ENCODE data around the gene NSUN3. TPM values are rescaled to one million over a fixed set of nuclear protein-coding genes. Genes with fewer than 3 reads are reported as not detected.

NSUN3 gene
- total RNA-seq, 1 donor from 2014 or later, result 14.6 TPM

DNA sequence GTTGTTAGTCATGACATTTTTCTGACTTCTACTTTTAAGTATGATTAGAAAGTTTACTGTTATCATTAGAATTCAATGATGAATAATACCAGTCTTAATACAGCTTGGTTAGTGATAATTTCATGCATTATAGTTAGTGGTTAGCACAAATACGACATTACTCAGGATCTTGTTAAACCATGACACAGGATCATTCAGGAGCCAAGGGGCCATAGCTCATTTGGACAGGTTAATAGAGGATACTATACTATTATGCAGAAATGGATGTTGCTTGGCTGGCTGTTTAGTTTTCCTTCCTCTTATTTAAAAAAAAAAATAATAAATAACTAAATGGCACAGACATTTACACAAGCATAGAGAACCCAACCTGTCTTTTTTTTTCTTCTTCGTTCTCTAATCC is 55.5 kb downstream of the NSUN3 start:
- DNase-seq (ENCODE audit: low read depth), result no peak

DNA sequence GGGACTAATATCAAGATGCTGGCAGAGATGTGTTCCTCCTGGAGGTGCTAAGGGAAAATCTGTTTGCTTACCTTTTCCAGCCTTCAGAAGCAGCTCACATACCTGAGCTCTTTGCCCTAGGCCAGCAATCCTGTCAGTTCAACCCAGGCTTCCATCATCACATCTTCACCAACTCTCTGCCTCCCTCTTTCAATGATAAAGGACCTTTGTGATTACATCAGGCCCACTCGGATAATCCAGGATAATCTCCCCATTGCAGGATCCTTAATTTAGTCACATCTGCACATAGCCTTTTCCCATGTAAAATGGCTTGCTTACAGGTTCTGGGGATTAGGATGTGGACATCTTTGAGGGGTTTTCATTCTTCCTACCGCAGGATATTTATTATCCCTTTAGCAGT is 58.3 kb downstream of the NSUN3 start:
- DNase-seq (ENCODE audit: low read depth), result no peak

DNA sequence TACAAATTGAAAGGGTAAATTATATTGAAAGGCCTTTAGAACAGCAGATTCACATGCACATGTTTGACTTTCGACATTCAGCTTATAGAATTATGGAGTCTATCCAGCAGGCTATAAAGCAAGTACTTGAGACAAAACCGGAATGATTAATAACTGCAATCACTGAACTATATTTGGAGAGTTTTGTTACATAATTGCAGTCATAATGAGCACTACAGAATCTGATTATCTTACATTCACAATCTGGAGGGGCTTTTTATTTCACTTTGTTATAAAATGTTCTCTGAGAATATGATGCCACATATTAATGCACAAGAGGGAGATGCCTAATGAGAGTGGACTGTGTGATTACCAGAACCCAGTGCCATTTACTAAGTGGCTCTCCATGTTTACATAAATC is 64.3 kb downstream of the NSUN3 start:
- no peak for DNase-seq (ENCODE audit: low read depth)

DNA sequence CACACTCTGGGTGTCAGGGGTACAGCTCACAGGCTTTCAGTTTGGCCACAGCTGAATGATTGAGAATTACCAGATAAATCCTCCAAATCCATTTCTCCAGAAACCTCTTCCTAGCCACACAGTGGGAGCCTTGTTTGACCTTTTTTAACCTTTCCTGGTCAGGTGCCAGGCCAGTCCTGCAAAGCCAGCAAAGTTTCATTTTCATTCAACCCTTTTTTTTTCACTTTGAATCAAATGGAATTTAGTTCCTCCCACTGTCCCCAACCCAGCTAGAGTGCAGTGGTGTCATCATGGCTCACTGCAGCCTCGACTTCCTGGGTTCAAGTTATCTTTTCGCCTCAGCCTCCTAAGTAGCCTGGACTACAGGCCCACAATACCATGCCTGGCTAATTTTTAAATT is 67.8 kb downstream of the NSUN3 start:
- DNase-seq (ENCODE audit: low read depth), result no peak

DNA sequence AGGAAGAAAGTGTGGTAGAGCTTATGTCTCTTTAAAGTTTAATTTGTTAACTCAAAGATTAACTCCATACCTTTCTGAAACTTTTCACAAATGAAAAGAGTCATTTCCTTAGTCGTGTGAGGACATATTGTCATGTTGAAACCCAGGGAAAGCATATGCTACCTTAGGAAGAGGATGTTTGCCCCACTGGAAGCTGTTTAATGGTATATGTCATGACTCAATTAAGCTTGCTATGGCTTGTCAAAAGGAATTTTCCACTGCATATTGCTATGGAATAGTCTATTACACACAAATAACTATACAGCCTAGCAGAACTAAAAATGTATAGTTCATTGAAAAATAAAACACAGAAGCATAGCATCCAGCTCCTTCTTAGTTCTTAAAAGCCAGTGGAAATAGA is 69.9 kb downstream of the NSUN3 start:
- no peak for DNase-seq (ENCODE audit: low read depth)

DNA sequence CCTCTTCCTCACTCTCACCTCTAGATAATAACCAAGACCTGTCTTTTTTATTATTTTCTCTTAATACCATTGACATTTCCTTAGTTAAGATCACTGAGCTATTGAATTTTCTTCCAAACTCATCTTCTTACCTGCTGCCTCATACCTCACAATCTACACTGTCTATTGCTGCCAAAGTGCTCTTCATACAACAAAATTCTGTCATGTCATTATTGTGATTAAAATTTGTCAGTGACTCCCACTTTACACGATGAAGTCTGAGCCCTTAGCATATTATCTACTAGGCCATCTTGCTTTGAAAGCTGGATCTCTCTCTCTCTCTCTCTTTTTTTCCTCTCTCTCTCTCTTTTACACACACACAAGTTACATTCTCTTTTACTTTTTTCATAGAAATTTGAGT is 73.3 kb downstream of the NSUN3 start:
- no peak for DNase-seq (ENCODE audit: low read depth)

DNA sequence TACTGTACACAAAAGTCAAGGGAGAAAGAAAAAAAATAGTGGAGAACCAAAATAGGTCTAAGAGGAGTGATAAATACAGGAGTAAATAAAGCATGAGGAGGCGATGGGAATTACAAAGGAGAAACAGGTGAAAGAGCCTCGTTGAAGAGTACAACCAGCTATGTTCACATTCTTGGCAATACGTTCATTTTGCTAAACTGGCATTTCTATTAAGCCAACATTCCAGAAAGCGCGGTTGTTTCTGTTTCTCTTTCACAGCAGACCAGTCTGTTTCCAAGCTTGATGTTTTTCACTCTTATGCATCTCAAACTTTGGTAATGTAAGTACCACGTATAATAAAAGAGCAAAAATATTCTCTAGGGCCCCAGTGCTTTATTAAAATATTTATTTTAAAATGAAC is 74.5 kb downstream of the NSUN3 start:
- peak; percentile 40 for DNase-seq (ENCODE audit: low read depth)

DNA sequence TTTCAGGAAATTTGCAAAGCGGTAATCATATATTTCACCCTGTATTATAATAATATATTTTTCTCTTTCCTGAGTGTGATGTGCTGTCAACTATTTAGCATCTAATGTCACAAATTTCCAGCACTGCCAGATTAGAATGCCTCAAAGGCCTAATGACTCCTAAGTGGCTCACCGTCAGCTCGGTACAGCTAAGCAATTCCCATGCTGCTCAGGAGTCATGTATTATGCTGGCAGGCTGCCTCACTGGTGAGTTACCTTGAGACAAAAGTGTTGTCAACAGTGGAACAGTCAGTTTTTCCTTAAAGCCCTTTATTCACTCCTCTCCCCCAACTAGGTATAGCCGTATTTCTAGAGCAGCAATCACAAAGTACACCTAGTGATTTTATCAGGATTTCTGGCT is 83.6 kb downstream of the NSUN3 start:
- peak; percentile 27 for DNase-seq (ENCODE audit: low read depth)

DNA sequence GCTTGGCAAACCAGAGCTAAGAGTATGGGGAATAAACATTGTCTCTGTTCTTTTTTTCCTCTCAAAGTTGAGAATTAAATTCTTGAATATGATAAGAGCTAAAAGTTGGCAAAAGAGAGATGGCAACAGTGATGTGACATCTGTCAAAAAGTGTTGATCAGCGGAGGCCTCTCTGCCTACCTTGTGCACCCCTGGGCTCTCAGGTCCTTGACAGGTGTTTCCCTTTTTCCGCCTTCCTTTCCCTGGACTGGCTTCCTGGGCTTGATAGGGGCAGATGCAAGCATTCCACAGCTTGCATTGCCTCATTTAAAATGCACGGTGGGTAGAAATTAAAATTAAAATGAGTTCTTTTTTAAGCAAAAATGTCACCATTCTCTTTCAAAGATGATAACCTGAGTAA is 84.2 kb downstream of the NSUN3 start:
- DNase-seq (ENCODE audit: low read depth), result no peak

DNA sequence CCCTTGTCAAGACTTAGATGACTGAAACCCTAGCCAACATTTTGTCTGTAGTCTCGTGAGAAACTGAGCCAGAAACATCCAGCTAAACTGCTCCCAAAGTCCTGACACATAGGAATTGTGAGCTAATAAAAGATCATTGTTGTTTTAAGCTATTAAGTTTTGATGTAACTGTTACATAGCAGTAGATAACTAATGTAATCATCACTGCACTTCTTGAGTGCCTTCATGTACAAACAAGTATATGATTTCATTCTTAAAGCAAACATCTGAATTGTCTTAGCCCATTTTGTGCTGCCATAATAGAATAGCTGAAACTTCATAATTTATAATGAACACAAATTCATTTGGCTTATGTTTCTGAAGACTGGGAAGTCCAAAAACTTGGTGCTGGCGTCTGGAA is 87.3 kb downstream of the NSUN3 start:
- no peak for DNase-seq (ENCODE audit: low read depth)

DNA sequence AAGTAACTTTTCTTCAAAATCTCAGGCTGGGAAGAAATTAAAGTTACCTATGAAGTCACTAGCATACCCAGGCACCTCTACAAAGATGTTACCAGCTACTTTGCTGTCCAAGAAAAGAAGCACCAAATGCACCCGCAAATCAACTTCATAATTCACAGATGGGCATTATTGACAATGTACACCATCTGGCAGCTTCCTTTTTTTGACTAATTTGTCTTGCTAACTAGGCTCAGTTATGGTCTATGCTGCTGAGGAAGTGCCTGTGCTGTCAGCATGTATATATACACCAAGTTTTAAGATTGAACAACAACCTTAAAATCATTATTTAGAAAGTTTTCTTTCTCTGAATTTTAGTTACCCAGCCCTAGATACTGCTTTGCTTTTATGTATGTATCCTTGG is 93.8 kb downstream of the NSUN3 start:
- DNase-seq (ENCODE audit: low read depth), result no peak

DNA sequence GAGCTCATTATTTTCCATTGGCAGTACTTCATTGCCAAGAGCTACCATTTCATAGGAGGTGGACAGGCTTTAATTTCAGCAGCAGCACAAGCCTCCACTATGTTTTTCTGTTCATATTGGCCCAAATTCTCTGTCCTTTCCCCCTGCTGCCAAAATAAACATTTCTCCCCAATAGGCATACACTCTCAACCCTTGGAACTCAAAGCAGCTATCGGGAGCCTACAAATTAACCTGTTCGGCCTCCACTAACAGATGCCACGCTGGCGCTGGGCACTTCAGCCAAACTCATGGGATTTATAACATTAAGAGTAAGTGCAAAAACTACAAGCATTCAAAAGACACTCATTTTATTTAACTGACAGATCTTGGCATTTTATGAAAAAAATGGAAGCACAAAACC is 95.7 kb downstream of the NSUN3 start:
- DNase-seq (ENCODE audit: low read depth), result no peak

DNA sequence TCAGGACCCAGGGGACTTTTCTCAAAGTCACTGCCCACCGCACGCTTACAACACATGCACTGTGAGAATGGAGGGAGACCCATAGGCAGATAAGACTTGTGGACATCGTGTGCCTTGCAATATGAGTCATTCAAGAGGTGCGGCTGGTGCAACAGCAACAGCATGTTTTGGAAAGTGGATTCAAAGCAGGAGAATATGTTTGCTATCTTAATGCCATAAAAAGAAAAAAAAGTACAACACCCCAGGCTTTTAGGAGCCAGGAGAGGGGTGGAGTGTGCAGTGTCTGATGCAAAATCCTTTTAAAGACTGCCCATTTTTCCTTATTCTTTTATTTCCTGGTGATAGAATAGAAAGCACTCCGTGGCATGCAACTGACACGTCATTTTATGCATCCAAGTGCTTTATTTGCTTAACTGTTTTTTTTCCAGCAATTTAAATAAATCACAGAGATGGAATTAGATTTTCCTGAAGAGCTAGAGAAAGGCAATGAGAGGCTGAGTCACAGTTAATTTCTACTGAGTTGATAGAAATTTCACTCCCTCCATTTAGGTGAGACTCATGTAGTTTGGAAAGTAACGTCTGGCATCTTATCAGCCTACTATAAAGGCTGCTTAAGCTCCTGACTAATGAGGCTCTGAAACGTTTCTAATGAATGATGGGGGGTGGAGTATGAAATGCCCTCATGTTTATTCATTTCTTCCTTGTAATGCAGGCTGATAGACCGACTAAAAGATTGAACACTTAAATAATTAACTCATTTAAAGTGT is 96.4 kb downstream of the NSUN3 start:
- peak; percentile 71 for DNase-seq (ENCODE audit: low read depth)

DNA sequence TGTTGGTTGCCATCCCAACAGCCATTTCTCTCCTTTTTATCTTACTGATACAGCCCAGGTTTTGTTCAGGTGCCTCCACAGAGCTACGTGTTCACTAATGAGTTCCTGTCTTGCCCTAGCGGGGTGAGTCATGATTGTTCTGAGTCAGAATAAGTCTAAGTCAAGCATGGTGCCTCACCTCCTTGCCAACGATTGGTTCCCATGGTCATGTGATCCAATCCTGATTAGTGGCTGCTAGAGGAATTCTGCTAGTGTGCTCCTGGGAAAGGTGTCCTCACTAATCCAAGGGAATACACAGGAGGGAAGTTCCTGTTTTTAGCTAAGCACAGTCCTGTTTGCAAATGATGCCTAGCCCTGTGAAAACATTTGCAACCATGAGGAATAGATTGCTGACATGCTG is 99.8 kb downstream of the NSUN3 start:
- peak; percentile 83 for DNase-seq (ENCODE audit: low read depth)

DNA sequence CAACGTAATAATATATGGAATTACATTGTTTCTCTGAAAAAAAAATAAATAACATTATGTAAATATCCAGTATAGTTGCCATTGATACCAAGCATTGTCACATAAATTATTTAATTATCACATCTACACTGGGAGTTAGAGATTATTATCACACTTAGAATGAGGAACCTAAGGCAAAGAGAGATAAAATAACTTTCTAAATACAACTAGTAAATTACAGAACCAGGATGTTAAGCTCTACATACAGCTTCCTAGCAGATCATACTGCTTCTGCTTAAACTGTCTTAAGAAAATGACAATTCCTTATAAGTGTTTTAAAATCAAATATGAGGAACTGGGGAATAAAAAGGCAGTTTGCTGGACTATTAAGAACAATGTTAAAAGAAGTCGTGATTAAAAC is 104.5 kb downstream of the NSUN3 start:
- no peak for DNase-seq (ENCODE audit: low read depth)

DNA sequence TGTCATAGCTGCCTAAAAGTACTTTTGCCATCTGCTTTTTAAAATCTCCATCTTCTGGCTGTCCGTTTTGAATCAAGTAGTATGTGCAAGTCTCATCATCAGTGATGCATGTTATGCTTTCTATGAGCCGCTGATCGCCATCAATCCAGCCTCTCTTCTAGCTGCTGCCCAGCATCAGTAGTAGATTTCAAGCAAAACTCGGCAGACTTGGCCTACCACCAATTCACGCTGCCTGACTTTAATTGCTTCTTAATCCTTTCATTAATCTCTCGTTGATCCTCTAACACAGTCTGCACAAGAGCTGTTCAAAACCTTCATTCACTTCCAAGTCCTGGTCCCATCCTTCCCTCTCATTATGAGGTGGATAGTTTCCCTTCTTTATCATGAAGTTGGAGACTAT is 104.9 kb downstream of the NSUN3 start:
- DNase-seq (ENCODE audit: low read depth), result no peak

DNA sequence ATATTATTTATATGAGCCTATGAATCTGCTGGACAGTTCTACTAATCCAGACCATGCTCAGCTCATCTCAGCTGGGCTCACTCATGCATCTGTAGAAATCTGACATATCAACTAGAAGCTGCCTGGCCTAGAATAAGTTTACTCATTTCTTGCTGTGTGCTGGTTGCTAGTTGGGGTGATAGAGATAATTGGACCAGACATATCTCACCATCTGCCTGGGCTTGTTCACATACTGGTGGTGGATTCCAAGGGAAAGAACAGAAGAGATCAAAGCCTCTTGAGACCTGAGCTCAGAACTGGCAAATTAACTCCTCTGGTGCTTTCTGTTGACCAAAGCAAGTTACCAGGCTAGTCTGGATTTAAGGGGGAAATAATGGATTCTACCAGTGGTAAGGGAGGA is 109.1 kb downstream of the NSUN3 start:
- no peak for DNase-seq (ENCODE audit: low read depth)

DNA sequence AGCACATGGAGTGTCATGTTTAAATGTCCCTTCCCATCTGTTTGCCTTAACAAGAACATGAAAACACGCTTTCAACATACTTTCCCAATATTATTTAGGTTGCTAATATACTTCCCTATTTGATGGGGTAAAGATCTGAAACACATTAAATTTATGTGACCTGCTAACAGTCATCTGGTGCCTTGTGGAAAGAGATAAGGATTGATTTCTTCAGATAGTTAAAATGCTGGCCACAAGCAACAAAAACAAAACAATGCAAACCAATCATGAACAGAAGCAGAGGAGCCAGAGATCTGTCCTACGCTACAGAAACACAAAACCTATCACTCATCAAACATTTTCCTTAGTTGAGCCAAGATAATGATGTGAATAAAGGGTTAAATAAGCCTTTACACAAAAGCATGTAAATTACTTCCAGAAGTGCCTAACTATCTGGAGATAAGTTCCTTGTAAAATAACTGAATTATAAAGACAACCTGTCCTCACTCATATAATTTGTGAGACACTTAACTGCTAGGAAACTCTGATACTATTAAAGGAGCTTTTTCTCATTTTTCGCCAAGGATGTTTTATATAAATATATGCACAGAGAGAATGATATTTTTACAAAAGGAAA is 109.9 kb downstream of the NSUN3 start:
- DNase-seq (ENCODE audit: low read depth), result no peak

DNA sequence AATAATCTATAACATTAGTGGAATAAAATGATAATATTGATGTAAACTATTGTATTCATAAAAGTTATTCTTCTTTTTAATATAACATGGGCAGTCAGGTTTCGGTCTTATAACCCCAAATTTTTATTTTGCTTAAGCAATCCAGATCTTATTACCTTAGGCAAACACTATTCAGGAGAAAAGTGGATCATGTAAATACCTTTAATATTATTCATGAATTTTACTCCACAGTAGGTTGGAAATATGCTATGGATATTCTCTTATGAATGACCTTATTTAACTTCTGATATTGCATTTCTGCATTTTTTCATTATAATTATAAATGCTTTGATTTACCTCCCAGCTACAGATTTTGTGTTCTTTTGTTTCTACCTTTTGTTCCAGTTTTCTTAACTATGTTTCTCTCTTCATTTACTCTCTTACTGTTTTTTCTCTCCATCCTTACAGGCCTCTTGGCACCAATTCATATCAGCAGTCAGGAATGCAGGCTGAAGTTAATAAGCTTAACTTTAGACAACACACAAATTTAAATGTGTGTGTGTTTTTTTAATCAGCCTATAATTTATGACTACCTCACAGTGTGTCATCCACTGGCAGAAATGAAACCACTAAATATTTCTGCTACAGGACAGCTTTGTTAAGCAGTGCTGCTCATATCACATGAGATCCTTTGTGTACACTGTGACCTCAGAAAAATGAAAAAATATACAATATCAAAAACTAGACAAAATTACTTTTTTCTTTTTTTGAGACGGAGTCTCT is 111.0 kb downstream of the NSUN3 start:
- peak; percentile 53 for DNase-seq (ENCODE audit: low read depth)

DNA sequence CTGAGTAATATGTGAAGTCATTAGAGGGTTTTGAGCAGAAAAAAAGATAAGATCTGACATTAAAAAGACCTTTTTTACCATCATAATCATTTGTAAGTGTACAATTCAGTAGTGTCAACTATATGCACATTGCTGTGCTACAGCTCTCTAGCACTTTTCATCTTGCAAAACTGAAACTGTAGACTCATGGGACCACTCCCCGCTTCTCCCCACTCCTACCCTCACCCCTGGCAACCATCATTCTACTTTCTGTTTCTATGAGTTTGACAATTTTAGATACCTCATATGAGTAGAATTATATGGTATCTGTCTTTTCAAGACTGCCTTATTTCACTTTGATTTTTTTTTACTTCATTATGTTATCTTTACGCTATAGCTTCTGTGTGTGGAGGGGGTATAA is 112.8 kb downstream of the NSUN3 start:
- DNase-seq (ENCODE audit: low read depth), result no peak

DNA sequence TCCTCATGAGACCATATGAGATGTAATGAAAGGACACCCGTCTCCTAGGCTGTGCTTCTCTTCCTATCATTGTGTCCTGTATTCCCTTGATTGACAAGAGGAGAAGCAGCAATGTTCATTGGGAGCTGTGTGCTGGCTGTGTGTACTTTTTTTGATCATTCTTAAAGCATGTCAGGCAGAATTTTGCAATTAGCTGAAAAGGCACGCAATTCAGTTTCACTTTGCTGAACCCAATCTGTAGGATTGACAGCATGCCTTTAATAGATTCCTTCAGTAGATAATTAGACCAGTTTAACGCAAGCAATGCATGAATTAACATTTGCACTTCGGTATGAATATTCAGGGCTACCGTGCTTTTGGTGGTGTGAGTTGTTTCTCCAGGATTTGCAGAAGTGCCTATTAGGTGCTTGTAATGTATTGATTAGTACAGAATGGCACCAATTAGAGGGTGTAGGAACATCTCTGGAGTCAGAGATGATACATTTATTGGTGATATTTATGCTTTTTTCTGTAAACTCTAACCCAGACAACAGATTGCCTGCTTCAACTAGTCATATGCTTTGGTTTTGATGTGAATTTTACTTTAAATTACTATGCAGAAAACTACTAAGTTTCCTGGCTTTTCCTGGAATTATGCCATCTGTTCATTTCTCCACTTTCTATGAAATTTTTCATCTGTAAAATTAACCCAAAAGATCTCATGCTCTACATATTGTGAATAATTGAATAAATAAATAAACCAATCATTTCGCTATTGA is 114.3 kb downstream of the NSUN3 start:
- no peak for DNase-seq (ENCODE audit: low read depth)
